NCI-H510A treated with DMSO at 0.1 percent for 48 hours (cell line): Measurements from ENCODE around the gene FPGT.
"Not testable (repeated sequence)": the region's sequence is repeated elsewhere in the genome, so short reads cannot be mapped to it uniquely, and the experiment has no call there.

Source experiments
- DNase-seq: peaks from one replicate; lab custom pipeline; 2025; lab: John Stamatoyannopoulos, UW

Gene FPGT

DNA sequence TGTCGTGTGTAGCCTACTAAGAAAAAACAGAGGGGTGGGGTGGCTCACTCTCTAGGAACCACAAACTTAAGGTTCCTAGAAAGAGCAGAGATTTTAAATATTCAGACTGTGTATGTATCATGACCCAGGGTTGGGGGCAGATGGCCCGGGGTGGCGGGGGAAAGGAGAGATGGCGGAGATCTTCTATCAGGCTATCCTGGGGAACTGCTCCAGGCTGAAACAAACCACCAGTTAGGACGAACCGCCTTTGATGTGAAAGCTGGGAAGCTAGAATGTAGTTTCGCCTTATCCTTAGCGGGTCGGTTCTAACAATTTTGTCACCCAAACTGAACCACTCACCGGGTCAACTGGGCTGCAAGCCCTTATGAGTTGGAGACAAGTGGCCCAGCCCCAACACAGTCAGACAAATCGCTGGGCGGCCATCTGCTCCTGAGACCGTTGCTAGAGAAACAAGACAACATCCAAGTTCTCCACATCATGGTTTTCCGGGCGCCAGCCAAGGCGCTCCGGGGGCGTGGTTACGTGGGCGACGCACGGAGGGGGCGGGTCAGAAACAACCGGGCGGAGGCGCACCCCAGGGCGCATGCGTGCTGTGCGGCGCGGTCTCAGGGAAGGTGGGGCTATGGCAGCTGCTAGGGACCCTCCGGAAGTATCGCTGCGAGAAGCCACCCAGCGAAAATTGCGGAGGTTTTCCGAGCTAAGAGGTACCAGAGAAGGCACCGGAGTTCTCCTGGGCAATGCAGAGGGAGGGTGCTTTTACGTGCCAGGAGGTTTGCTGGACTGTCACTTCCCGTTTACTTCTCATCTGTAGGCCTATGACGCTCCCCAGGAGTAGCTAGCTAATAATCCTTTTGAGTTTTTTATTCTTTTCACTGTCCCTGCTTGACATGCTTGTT, at the start of gene FPGT, which contains the start of gene LRRIQ3:
TSS of gene FPGT (plus strand) at position 586 of the 896 bp plus-strand sequence. CDS start at position 623, 37 bp downstream.
TSS of gene LRRIQ3 (minus strand) at position 520 of the 896 bp plus-strand sequence. CDS start 14,492 bp downstream, outside the sequence.
- peak; percentile 97 for DNase-seq

DNA sequence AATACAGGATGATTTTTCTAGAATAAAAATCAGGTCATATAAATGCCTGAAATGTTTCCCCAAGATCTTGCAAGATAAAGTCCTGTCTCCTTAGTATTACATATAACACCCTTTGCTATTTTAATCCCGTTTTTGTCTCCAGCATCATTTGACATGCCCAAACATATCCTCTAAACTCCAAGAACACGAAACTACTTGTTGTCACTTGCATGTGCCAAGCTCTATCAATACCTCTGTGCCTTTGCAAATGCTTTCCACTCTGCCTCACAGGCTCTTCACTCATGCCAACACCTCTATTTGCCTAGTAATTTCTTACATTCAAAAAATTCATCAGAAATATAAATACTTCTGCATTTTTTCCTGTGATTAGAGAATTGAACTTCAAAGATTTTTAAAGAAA, 38.0 kb upstream of the FPGT start:
- DNase-seq = no peak

DNA sequence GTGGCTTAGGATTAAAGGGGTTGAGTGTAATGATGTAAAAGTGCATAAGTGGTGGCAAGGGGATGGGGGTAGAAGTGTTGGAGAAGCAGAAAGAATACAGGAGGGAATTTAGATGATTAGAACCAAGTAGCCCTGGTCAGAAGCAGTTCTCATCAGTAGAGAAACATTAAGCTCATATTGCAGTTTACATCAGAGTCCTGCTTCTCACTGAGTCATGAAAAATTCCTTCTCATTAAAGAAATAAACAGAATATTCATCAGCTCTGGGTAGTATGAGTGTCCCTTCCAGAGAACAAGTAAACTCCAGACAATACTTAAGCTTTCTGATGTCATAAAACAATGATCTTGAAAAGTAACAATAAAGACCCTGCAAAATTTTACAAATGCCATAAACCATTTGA, 36.5 kb upstream of the FPGT start:
- no peak for DNase-seq

DNA sequence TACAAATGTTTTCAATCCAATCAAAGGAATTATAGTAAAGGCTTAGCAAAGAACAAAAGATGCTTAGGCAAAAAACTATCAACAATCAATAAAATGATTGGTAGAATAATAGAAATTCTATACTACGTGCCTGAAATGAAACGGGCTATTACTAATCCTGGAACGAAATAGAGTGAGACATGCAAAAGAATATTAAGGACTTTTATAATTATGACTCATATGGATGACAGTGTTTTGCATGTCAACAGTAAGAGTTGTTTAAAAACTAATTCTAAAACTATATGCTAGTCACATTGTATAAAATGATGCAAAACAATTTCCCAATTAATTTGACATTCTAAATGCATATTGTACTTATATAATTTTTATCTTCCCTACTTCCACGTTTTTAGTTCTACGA, 35.7 kb upstream of the FPGT start:
- DNase-seq = no peak

DNA sequence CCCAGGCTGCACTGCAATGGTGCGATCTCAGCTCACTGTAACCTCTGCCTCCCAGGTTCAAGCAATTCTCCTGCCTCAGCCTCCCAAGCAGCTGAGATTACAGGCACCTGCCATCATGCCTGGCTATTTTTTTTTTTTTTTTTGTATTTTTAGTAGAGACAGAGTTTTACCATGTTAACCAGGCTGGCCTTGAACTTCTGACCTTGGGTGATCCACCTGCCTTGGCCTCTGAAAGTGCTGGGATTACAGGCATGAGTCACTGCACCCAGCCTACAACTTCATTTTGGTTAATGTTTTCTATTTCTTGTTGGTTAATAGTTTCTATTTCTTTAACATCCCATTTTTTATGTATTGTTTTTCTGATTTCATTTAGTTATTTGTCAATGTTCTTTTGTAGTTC, 23.6 kb upstream of the FPGT start:
- not testable (repeated sequence) for DNase-seq

DNA sequence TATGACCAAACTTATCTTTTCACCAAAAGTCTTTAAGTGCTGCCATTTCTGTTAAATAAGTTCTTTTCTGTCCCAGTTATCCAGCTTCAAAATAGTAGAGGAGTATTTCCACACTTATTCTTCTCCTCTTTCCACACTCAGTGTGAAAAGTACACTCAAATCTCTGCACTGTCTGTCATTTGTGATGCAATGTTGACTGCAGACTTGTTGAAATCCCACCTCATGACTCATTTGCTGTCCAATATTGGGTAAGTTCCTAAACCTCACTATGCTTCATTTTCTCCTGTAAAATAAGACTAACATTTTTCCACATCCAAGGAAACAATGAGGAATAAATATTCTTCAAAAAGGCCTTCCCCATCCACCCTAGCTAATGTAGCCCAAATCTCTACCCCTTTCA, 17.6 kb upstream of the FPGT start:
- no peak for DNase-seq

DNA sequence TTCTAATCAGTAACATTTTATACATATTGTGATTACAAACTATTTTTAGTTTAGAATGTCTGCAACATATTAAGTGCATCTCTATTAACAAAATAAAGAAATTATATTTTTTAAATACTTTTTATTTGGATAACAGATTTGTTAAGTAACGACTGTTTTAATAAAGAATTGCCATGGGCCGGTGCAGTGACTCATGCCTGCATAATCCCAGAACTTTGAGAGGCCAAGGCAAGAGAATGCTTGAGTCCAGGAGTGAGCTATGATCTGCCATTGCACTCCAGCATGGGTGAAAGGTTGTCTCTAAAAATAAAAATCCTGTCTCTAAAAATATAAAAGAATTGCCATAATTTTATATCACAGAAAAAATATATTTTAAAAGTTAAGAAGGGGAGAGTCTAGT, 4.1 kb upstream of the FPGT start:
- no peak for DNase-seq

DNA sequence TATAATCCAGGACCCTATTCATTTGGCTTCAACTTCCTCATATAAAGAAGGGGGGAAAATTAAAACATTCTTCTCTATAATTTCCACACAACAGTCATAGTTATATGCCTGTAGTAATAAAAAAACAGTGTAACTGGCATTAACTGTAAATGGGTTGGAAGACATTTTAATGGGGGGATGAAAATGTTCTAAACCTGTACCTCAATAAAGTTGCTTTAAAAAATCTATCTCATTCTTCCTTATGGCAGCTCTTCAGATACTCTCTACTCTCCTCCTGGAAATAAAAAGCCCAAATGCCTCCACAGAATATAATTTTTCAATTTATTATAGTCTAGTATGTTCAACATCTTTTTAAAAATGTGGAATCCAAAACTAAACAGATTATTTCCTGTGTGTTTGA, 2.7 kb upstream of the FPGT start:
- DNase-seq = no peak

DNA sequence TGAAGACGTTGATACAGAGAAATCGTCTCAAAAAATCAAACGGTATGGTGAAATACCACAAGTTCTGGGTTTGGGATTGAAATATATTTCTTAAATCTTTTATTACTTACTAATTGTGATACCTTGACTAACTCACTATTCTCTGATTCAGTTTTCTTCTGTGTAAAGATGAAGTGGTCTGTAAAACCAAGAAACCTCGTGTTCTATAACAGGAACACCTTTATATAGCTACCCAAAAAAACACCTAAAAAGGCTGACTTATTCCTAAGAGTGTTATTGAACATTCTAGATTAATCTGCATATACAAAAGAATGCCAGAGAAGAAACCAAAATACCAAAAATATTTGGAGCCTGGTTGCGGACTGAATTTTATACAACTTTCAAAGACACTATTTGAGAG, 787 bp upstream of the FPGT start:
- peak; percentile 30 for DNase-seq

DNA sequence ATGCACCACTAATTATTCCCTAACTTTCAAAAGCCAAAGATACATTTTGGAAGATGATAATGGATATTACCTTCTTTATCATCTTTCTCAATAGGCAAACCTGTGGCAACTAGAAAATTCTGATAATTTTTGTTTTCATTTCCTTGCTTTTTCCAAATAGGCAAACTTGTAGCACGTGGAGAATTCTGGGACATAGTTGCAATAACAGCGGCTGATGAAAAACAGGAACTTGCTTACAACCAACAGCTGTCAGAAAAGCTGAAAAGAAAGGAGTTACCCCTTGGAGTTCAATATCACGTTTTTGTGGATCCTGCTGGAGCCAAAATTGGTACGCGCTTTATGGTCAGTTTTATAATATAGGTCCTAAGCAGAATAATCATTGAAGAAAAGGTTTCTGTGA, 1.5 kb downstream of the FPGT start:
- no peak for DNase-seq

DNA sequence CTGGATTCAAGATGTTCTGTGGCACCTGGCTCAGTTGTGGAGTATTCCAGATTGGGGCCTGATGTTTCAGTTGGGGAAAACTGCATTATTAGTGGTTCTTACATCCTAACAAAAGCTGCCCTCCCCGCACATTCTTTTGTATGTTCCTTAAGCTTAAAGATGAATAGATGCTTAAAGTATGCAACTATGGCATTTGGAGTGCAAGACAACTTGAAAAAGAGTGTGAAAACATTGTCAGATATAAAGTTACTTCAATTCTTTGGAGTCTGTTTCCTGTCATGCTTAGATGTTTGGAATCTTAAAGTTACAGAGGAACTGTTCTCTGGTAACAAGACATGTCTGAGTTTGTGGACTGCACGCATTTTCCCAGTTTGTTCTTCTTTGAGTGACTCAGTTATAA, 7.2 kb downstream of the FPGT start:
- no peak for DNase-seq

DNA sequence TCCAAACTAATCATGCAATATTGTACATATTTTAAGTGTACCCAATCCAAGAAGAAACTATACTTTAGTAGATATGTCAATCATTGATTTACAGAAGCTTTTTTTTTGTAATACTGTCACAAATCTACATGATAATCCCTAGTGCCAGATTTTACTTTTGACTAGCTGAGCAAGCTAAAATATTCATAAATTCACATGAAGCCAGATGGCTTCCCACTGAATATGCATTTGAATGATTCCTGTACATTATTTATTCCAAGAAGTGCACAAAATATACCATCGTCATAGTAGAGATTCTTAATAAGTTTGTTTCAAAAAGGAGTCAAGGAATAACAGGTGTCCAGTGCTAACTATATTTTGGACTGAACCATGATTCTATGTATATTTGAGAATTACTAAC, 17.2 kb downstream of the FPGT start:
- no peak for DNase-seq

DNA sequence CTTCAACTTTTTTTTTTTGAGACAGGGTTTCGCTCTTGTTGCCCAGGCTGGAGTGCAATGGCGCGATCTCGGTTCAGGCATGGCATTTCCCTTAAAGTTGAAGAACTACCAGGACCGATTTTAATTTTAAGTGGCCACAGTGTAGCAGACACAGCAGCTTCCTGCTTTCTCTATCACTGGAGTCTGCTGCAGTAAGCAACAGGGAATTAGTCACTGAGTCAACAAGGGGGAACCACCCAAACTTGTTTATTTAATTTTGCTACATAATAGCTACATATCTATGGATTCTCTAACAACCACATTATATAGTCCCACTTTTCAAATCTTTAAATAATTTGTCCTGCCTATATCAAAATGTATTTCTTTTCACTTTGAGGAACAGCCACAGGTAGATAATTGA, 24.7 kb downstream of the FPGT start:
- no peak for DNase-seq

DNA sequence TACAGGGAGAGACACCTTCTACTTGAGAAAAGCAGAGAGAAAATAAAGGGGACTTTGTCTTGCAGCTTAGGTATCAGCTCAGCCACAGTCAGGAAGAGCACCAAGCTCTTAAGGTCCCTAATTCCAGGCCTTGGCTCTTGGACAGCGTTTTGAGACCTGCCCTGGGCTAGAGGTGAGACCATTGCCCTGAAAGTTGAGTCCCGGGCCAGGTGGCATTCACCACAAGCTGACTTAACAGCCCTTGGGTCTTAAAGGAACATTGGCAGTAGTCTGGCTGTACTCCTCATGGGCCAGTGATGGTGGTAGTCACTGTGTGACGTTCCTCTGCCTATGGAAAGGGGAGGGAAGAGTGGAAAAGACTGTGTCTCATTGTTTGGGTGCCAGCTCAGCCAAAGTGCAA, 25.4 kb downstream of the FPGT start:
- DNase-seq = no peak

DNA sequence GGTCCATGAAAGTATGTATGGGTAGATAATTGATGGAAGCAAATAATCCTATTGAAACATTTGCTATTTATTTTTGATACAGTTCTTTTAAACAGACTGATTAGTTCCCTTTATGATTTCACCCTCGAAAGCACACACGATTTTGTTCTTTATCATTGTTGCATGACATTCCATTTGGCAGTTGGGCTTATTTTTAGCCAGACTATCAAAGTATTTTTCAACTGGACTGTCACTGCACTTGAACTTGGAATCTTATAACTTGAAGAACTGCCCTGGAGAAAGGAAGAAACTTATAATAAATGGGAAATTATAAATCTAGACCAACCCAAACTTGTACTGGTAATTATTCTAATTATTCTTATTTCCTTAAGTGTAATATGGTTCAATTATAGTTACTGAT, 37.1 kb downstream of the FPGT start, which contains the start of gene TNNI3K:
TSS of gene TNNI3K (plus strand) at position 235 of the 400 bp plus-strand sequence. CDS start at position 300, 65 bp downstream.
- no peak for DNase-seq

DNA sequence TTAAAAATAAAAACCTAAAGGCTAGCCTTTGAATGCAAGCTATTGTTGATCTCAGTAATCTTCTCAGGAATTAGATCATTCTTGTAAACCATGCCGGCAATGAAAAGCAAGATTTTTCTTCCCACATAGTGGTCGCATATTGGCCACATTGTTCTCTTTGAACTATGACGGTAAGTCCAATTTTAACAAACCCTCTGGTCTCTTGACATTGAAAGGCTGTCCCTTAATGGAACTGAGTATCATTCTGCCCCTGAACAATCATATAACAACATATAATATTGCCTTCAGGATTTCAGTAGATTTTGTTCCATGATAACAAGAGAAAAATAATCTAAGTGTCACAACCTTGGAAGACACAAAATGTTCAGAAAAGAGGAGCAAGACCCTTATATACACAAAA, 38.4 kb downstream of the FPGT start:
- DNase-seq = no peak

DNA sequence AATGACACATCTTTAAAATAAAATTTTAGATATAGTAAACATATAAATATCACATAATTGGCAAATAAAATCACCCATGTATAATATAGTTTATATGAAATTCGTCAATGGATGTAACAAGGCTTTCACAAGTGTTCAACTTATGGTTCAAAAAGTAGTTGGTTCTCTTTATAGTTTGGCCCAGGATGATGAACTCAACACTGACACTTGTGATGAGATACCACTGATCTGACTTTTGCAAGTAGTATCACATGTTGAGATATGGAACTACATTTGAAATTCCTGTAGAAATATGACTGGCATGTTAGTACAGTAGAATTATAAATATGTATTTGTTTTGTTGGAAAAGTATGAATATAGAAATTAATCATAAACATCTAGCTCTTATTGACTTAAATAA, 39.0 kb downstream of the FPGT start:
- DNase-seq = no peak

DNA sequence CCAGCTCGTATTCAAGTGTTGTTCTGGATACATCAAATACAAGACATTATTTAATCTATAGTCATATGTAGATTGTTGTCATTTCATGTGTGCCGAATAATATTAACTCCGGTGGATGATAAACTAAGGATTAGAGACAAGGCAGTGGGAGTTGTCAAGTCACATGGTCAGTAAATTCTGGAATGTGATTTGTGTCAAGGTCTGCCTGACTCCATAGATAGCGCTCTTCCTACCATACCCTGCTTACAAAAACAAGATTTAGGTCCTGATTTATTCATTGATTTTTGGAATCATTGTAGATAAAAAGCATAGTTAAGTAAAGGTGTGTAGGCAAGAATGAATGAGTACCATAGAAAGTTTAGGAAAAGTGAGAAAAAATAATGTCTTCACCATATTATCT, 39.7 kb downstream of the FPGT start:
- DNase-seq = no peak

DNA sequence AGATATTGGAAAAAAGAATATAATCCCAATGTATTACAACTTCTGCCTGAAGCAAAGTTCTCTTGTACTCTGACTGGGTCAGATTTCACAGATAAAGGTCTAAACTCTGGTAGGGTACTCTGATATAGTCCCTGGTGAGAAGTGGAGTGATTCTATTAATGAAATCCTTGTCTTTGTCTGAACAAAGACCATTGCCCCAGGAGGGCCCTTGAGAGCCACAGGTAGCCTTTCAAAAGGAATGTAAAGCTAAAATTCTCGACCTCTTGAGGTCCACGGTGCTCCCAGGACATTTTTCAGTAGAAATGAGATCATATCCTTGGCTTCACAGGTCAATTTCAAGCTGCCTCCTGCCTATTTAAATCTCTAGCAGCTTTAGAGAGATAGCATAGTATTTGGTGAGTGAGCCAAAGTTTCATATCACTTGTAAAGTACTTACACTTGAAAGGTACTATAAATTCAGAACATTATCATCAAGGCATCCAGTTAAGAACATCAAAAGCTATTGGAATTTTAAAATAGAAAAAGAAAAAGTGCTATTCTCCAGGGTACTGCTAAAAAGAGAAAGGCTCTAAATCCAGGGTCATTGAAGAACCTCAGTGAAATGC, 47.2 kb downstream of the FPGT start:
- no peak for DNase-seq

DNA sequence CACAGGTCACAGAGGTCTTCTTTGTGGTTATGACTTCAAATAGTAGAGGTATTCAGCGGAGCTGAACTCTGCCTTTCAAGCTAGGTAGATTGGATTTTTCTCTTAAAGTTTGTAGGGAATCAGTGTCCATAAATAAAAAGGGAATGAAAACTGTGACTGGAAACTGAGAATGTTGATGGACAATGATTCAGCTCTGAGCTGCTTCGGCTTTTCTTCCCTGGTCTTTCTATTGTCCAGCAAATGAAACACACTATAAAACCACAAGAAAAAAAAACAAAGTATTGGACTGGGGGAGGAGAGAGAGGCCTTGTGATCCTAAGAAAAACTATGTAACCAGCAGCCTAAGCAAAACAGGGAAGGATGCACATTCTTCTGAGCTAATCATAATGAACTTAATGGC, 48.3 kb downstream of the FPGT start:
- DNase-seq = no peak

DNA sequence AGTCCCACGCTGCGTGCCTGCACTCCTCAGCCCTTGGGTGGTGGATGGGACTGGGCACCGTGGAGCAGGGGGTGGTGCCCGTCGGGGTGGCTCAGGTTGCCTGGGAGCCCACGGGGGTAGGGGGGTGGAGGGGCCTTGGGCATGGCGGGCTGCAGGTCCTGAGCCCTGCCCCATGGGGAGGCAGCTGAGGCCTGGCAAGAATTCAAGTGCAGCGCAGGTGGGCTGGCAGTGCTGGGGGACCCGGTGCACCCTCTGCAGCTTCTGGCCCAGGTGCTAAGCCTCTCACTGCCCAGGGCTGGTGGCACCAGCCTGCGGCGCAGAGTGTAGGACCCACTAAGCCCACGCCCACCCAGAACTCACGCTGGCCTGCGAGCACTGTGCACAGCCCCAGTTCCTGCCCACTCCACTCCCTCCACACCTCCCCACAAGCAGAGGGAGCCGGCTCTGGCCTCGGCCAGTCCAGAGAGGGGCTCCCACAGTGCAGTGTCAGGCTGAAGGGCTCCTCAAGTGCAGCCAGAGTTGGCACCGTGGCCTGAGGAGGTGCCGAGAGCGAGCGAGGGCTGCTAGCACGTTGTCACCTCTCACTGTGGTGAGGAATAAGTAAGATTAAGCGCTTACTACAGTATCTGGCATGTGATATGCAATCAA, 50.0 kb downstream of the FPGT start:
- no peak for DNase-seq

DNA sequence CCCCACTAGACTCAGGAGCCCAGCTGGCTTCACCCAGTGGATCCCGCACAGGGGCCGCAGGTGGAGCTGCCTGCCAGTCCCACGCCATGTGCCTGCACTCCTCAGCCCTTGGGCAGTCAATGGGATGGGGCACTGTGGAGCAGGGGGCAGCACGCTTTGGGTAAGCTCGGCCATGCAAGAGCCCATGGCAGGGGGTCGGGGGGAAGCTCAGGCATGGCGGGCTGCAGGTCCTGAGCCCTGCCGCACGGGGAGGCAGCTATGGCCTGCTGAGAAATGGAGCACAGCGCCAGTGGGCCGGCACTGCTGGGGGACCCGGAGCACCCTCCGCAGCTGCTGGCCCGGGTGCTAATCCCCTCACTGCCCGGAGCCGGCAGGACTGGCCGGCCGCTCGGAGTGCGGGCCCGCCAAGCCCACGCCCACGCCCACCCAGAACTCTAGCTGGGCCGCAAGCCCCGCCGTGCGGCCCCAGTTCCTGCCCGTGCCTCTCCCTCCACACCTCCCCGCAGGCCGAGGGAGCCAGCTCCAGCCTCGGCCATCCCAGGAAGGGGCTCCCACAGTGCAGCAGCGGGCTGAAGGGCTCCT, 55.3 kb downstream of the FPGT start:
- DNase-seq = not testable (repeated sequence)
